HCT116 (cell line): Measurements from ENCODE around the gene PSMG3. TPM values are rescaled to one million over a fixed set of nuclear protein-coding genes. Genes with fewer than 3 reads are reported as not detected.

Experiments used
- ATAC-seq: fragments of 200-7000 bp; cut with Tn5 transposase; 2 replicates; pipeline ENCODE4 v1.9.1; 2020; ENCODE audit warnings: mild to moderate bottlenecking, moderate library complexity
- BruUV-seq: library from RNA; stranded (reverse); fragments of 400-500 nt; replicated peaks from 2 replicates; lab custom pipeline; 2021; lab: Mats Ljungman, UMichigan
- CTCF ChIA-PET: fragments of 300-600 bp; sonication (Branson Sonifier 250); formaldehyde crosslinking; loops from one replicate; lab custom pipeline; 2021; ENCODE audit warnings: antibody characterized with exemption; lab: Charles Lee
- POLR2A ChIA-PET: fragments of 300-600, 350-600 bp; sonication (Branson Sonifier 250); formaldehyde crosslinking; loops from one replicate; lab custom pipeline; 2021; ENCODE audit warnings: antibody characterized with exemption; lab: Charles Lee
- RAD21 ChIA-PET, 2 experiments: fragments of 300-600 bp; sonication (Branson Sonifier 250); formaldehyde crosslinking; loops; one replicate each; lab custom pipeline; 2023; ENCODE audit warnings: low total read pairs in 2 of 2; ENCODE audit not compliant: uncharacterized antibody in 2 of 2, unreplicated experiment in 2 of 2, low non-redundant PET in 1 of 2; lab: Charles Lee
- DNase-seq: peaks from one replicate; pipeline ENCODE4 v3.0.0-alpha.2; 2010; ENCODE audit warnings: low read depth, low spot score
- H2AFZ ChIP-seq: fragments of 200-600 bp; shearing (Covaris generic), sonication (generic); 2 replicates; pipeline ENCODE4 v1.6.1; 2017; ENCODE audit warnings: low read depth, mixed run types, mixed read lengths, antibody characterized with exemption, low read length; ENCODE audit not compliant: poor library complexity, severe bottlenecking
- H3K27ac ChIP-seq: 2 replicates; pipeline ENCODE4 v1.5.1; 2012; ENCODE audit warnings: low read depth, low read length
- H3K27me3 ChIP-seq: fragments of 200-600 bp; sonication (generic); 2 replicates; pipeline ENCODE4 v1.6.1; 2016; ENCODE audit warnings: mixed run types, low read length, mixed read lengths; ENCODE audit not compliant: insufficient read depth
- H3K36me3 ChIP-seq, 2 experiments: fragments of 200-500 bp in 1 of 2; fragments of 200-600 bp in 1 of 2; sonication (Bioruptor generic) in 1 of 2; sonication (generic) in 1 of 2; 2 replicates each; pipeline versions ENCODE4 v1.5.1 to v1.6.1; 2014 to 2016; ENCODE audit warnings: low read length in 2 of 2, inconsistent platforms in 1 of 2, mixed read lengths in 1 of 2, mixed run types in 1 of 2; ENCODE audit not compliant: insufficient read depth in 2 of 2, control insufficient read depth in 1 of 2
- H3K4me1 ChIP-seq, 2 experiments: fragments of 200-600 bp in 1 of 2; sonication (generic) in 1 of 2; 2 replicates each; pipeline versions ENCODE4 v1.5.1 to v1.6.1; 2012 to 2017; ENCODE audit warnings: low read length in 2 of 2, inconsistent platforms in 1 of 2, mild to moderate bottlenecking in 1 of 2, mixed read lengths in 1 of 2, mixed run types in 1 of 2, moderate library complexity in 1 of 2; ENCODE audit not compliant: insufficient read depth in 2 of 2, control insufficient read depth in 1 of 2
- H3K4me2 ChIP-seq: fragments of 200-600 bp; sonication (generic); 2 replicates; pipeline ENCODE4 v1.6.1; 2017; ENCODE audit warnings: mixed run types, low read length, mixed read lengths
- H3K4me3 ChIP-seq, 2 experiments: fragments of 200-600 bp in 1 of 2; sonication (generic) in 1 of 2; replicated peaks in 1 of 2; 2 replicates each; pipeline ENCODE4 v1.5.1; 2011 to 2016; ENCODE audit warnings: low read length in 2 of 2, control low read depth in 1 of 2, low read depth in 1 of 2, mild to moderate bottlenecking in 1 of 2, mixed read lengths in 1 of 2, mixed run types in 1 of 2
- H3K79me2 ChIP-seq: fragments of 200-600 bp; sonication (generic); 2 replicates; pipeline ENCODE4 v1.6.1; 2017; ENCODE audit warnings: mild to moderate bottlenecking, mixed run types, low read length, moderate library complexity, mixed read lengths; ENCODE audit not compliant: insufficient read depth
- H3K9ac ChIP-seq: fragments of 200-600 bp; sonication (generic); 2 replicates; pipeline ENCODE4 v1.6.1; 2016; ENCODE audit warnings: low read length, mixed read lengths
- H3K9me2 ChIP-seq: fragments of 200-600 bp; sonication (generic), shearing (Covaris generic); 2 replicates; pipeline ENCODE4 v1.6.1; 2017; ENCODE audit warnings: mixed run types, mild to moderate bottlenecking, moderate library complexity; ENCODE audit not compliant: insufficient read depth
- H3K9me3 ChIP-seq, 2 experiments: fragments of 200-500 bp in 1 of 2; fragments of 200-600 bp in 1 of 2; sonication (Bioruptor generic) in 1 of 2; sonication (generic) in 1 of 2; 2 replicates each; pipeline ENCODE4 v1.6.1; 2014 to 2017; ENCODE audit warnings: low read length in 2 of 2, mixed read lengths in 2 of 2, inconsistent platforms in 1 of 2, low read depth in 1 of 2, mild to moderate bottlenecking in 1 of 2, mixed run types in 1 of 2, moderate library complexity in 1 of 2; ENCODE audit not compliant: control insufficient read depth in 1 of 2, insufficient read depth in 1 of 2
- H4K20me1 ChIP-seq: fragments of 200-600 bp; sonication (generic), shearing (Covaris generic); 2 replicates; pipeline ENCODE4 v1.6.1; 2017; ENCODE audit warnings: mixed run types, mild to moderate bottlenecking, moderate library complexity; ENCODE audit not compliant: insufficient read depth
- ELF1 ChIP-seq: IDR thresholded peaks from 2 replicates; pipeline ENCODE4 v1.6.1; 2012; ENCODE audit warnings: low read depth, borderline replicate concordance
- EZH2 ChIP-seq: fragments of 200-600 bp; sonication (generic); IDR thresholded peaks from 2 replicates; pipeline ENCODE4 v1.6.1; 2017; ENCODE audit warnings: antibody characterized with exemption, mixed run types
- MAX ChIP-seq: IDR thresholded peaks from 2 replicates; pipeline ENCODE4 v1.6.1; 2012
- POLR2AphosphoS5 ChIP-seq: IDR thresholded peaks from 2 replicates; pipeline ENCODE4 v1.6.1; 2011; ENCODE audit warnings: mild to moderate bottlenecking, low read depth, low read length, moderate library complexity
- RAD21 ChIP-seq: IDR thresholded peaks from 2 replicates; pipeline ENCODE4 v1.6.1; 2012; ENCODE audit warnings: low read depth, mild to moderate bottlenecking
- YY1 ChIP-seq: IDR thresholded peaks from 2 replicates; pipeline ENCODE4 v1.6.1; 2011; ENCODE audit warnings: low read length, low read depth, moderate library complexity, mild to moderate bottlenecking; ENCODE audit not compliant: insufficient replicate concordance; ENCODE audit errors: extremely low read depth
- intact Hi-C: fragments of 100-400 bp; cut with micrococcal nuclease; formaldehyde crosslinking; loops from 2 replicates; pipeline ENCODE4 v1.10.0; 2022
- total RNA-seq: library from RNA; stranded (reverse); gene quantifications from one replicate; pipeline ENCODE4 v1.2.1, GENCODE V29; 2021; ENCODE audit not compliant: unreplicated experiment

The PSMG3 gene
- total RNA-seq, 1 experiment from 2014 or later, result 60.9 TPM

- TF ChIP-seq EZH2 (no peak), POLR2AphosphoS5 (no peak), ELF1 (no peak), RAD21 (no peak)
- no peaks in the 10 kb centered on the region for H3K27me3 ChIP-seq
- no peaks in the 10 kb centered on the region for H3K9me3 ChIP-seq
- H3K4me1 ChIP-seq, result peaks cover 1 to 4% of the 10 kb centered on the region in 2 experiments
- no peaks in the 10 kb centered on the region for H3K36me3 ChIP-seq
- no peak for DNase-seq
- H3K9ac ChIP-seq, result no peak overlapping the region
- peaks cover 1% of the 10 kb centered on the region; the same call in 1 of the 2 replicates for H3K79me2 ChIP-seq
- intact Hi-C loops, result no loop called here
- ChIA-PET RAD21 (no interaction called here), CTCF (no interaction called here), POLR2A (no interaction called here)
- H4K20me1 ChIP-seq, result no peaks in the 10 kb centered on the region
- no peak for ATAC-seq
- H3K4me2 ChIP-seq, result no peak overlapping the region
- BruUV-seq, result no TSS peak
- no peak overlapping the region for H3K4me3 ChIP-seq
- H2AFZ ChIP-seq, result no peak overlapping the region
- no peak overlapping the region for H3K27ac ChIP-seq
- no peaks in the 10 kb centered on the region for H3K9me2 ChIP-seq
These were observed 20.4 kb downstream of the PSMG3 start for GRCh38 chr7:1549357-1550004.

- ChIA-PET POLR2A (no interaction called here), CTCF (no interaction called here), RAD21 (no interaction called here)
- H3K27me3 ChIP-seq, result no peaks in the 10 kb centered on the region
- no peaks in the 10 kb centered on the region for H3K36me3 ChIP-seq
- H4K20me1 ChIP-seq, result no peaks in the 10 kb centered on the region
- no peak for ATAC-seq
- no peaks in the 10 kb centered on the region for H3K4me1 ChIP-seq
- intact Hi-C loops, result no loop called here
- no peak for TF ChIP-seq MAX
- no peak for TF ChIP-seq YY1
- H3K9me3 ChIP-seq, result no peaks in the 10 kb centered on the region
- no peak overlapping the region for H3K9ac ChIP-seq
- H2AFZ ChIP-seq, result no peak overlapping the region
- H3K27ac ChIP-seq, result no peak overlapping the region
- no peaks in the 10 kb centered on the region for H3K9me2 ChIP-seq
- no peak overlapping the region for H3K4me2 ChIP-seq
- no TSS peak for BruUV-seq
- H3K4me3 ChIP-seq, result no peak overlapping the region
- H3K79me2 ChIP-seq, result no peaks in the 10 kb centered on the region
- no peak for DNase-seq
These were observed 20.9 kb downstream of the PSMG3 start for GRCh38 chr7:1548944-1549343.
